ENCODE results near the gene SLC6A9.

DNA sequence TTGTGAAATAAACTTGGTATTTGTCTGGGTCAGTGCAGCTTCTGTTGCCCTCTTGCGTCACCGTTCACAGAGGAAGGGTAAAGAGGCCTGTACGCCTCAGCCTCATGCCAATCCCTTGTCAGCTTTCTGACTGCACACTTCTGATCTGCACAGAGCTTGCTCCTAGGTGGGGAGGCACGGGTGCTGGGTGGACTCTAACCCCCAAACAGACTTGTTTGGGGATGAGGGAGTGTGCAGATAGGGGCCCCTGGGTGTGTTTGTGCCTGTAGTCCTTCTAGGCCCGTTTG, 53.1 kb downstream of the SLC6A9 start:
- no peak for TF ChIP-seq POLR2A (IDR thresholded peaks at IDR 0.05; ENCODE audit: extremely low read depth, insufficient read length)
- TF ChIP-seq, protein P1, sequence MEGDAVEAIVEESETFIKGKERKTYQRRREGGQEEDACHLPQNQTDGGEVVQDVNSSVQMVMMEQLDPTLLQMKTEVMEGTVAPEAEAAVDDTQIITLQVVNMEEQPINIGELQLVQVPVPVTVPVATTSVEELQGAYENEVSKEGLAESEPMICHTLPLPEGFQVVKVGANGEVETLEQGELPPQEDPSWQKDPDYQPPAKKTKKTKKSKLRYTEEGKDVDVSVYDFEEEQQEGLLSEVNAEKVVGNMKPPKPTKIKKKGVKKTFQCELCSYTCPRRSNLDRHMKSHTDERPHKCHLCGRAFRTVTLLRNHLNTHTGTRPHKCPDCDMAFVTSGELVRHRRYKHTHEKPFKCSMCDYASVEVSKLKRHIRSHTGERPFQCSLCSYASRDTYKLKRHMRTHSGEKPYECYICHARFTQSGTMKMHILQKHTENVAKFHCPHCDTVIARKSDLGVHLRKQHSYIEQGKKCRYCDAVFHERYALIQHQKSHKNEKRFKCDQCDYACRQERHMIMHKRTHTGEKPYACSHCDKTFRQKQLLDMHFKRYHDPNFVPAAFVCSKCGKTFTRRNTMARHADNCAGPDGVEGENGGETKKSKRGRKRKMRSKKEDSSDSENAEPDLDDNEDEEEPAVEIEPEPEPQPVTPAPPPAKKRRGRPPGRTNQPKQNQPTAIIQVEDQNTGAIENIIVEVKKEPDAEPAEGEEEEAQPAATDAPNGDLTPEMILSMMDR (IDR thresholded peaks at IDR 0.05; ENCODE audit: low read depth, low read length) = no peak
- TF ChIP-seq, protein P2, sequence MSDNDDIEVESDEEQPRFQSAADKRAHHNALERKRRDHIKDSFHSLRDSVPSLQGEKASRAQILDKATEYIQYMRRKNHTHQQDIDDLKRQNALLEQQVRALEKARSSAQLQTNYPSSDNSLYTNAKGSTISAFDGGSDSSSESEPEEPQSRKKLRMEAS (IDR thresholded peaks at IDR 0.05; ENCODE audit: low read depth, low read length) = no peak
- no peak for TF ChIP-seq MYC (IDR thresholded peaks at IDR 0.05; ENCODE audit: low read depth, low read length)

Measured in NB4 (cell line).